GM21786 (cell line): ENCODE data around the gene SPOCK2.
"Not testable (repeated sequence)": the region's sequence is repeated elsewhere in the genome, so short reads cannot be mapped to it uniquely, and the experiment has no call there.

Source experiments
- ATAC-seq: cut with Tn5 transposase; IDR thresholded peaks from one replicate; pipeline ENCODE4 v1.9.1; 2021; ENCODE audit not compliant: unreplicated experiment

Gene SPOCK2

DNA sequence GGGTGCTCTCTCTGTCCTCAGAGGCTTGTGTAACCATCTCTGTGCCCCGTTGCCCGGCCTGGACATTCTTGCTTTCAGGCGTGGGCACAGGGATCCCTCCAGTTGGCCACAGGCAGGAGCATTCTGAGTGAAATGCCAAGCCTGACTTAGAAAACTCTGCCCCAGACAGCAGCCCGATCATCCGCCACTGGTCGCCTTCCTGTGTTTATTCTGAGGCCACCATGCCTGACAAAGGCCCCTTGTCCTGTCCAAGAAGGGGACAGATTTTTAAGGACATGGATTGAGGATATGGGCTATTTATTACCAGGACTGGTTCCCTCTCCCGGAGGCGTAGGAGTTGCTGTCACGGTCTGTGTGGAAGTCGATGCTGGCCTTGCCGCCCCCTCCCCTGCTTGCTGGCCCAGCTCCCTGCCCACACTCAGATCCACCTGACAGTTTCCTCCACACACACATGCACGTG lies 54.3 kb downstream of the SPOCK2 start:
- ATAC-seq, result no peak

DNA sequence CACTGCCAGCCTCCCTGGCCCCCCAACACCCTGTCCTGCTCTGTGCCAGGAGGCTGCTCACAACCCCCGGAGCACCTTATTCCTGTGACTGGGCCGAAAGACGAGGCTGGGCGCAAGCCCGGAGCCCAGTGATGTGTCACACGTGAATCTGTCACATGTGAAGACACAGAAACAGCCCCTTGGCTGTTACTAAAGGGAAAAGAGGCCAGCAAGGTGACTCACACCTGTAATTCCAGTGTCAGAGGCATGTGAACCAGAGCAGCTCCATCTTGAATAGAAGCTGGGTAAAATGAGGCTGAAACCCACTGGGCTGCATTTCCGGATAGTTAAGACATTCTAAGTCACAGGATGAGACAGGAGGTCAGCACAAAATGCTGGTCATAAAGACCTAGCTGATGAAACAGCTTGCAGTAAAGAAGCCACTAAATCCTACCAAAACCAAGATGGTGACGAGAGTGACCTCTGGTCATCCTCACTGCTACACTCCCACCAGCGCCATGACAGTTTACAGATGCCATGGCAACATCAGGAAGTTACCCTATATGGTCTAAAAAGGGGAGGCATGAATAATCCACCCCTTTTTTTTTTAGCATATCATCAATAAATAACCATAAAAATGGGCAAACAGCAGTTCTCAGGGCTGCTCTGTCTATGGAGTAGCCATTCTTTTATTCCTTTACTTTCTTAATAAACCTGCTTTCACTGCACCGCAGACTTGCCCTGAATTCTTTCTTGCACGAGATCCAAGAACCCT lies 55.8 kb downstream of the SPOCK2 start:
- not testable (repeated sequence) for ATAC-seq

DNA sequence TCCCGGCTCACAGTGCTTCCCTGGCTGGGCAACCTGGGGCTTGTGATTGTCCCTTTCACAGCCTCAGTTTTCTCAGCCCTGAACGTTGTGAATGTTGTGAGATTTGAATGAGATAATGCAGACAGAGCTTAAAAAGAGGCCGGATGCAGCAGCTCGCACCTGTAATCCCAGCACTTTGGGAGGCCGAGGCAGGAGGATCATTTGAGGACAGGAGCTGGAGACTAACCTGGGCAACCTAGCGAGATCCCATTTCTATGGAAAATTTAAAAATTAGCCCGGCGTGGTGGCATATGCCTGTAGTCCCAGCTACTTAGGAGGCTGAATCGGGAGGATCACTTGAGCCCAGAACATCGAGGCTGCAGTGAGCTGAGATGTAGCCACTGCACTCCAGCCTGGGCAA lies 56.6 kb downstream of the SPOCK2 start:
- no peak for ATAC-seq

DNA sequence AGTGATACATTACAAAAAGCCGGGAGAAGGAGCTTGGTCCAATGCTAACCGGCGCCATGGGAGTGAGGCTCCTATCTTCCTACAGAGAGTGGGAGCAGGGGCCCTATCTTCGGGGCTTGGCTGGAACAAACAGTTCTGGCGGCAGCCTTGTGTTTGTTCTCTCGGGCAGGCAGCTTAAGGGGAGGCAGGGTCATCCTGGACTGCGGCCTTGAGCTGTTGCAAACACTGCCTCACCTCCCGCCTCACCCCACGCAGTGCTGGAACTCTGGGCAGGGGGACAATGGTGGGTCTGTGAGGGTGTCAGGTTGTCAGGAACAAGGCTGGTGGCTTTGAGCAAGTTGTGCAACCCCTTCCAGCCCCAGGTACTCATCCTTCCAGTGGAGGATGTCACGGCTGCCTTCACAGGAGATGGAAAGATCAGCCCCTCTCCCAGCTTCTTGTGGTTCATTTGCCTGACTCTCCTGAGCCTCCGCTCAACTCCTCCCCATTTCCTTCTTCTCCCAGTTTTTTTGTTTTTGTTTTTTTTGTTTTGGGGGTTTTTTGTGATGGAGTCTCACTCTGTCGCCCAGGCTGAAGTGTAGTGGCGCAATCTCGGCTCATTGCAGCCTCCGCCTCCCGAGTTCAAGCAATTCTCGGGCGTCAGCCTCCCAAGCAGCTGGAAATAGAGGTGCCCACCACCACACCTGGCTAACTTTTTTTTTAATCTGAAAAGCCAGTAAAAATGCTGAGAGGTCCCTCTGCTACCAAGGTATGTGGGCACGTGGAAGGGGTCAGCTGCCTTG lies 57.4 kb downstream of the SPOCK2 start:
- no peak for ATAC-seq

DNA sequence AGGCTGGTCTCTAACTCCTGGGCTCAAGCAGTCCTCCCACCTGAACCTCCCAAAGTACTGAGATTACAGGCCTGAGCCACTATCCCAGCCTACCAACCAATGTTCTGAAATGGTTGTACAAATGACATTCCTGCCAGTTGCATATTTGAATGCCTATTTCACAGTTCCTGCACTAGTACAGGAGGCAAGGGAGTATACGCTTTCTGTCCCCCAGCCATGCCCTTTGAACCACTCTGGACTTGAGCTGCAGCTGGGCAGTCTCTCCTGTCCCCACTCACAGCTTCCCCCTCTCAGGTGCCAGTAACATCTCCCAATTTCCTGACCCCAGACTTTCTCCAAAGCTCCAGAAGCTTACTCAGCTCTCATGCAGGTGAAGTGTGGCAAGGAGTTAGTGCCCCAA lies 58.9 kb downstream of the SPOCK2 start:
- no peak for ATAC-seq

DNA sequence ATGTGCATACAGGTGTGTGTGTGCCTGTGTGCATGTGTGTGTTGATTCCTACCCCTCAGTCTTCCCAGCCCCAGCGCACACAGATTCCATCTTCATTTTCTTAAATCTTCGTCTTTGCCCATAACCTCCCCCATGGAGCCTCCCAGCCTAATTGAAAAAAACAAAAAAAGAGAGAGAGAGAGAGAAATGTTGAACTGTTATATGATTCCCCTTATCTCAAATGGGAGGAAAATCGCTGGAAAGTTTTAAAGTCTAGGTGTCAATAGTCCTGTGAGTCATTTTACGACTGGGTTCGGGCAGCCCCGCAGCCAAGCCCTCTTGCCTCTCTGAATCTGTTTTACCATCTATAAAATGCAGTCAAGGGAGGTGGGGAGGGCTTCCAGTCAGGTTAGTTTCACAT lies 60.9 kb downstream of the SPOCK2 start:
- no peak for ATAC-seq

DNA sequence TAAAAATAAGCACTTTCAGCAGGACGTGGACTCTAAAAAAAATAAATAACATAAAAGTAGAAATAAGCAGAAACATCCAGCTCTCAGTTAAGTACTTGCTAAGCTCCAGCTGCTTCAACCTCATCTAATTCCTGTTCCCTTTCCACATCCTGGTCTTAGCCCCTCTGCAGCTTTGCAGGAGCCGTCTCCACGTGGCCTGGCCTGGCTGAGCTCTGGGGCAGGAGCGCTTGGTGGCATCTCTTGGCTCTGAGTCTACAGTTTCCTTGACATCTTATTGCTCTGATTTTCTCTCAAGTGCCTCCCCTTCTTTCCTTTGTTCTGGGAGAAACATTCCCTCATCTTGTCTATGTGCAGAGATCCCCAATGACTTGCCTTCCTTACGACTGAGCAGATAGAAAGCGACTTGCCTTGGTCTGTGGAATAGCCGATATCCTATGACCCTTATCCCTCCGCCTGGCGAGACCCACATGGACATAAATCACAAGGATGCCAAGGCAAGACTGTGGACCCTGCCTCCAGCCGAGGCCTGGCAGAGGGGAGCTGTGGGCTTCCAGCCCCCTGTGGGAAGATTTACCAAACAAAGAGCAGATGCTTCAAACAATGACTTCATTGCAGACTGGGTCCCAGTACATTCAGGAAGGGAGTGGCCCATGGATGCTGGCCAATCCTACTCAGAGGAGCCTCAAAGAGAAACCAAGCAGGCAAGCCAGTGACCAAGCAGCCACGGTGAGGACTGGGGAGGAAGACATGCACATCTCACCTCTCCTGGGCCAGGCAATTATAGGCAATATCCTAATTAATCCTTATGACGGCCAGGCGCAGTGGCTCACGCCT lies 61.9 kb downstream of the SPOCK2 start:
- ATAC-seq, result no peak

DNA sequence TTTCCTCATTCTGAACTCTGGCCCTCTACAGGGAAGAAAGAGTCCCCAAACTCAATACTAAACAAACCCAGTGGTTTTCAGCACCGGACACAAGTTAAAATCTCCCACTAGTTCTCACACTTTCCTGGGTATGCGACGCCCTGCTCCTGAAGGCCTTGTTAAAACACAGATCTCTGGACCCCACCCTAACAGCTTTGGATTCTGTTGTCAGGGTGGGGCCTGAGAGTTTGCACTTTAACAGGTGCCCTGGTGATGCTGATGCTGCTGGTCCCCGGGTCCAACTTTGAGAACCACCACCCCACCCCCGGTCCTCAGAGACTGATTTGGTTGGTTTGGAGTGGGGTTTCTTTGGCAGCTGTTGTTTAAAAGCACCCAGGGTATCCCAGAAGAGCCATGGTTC lies 62.5 kb downstream of the SPOCK2 start:
- no peak for ATAC-seq

DNA sequence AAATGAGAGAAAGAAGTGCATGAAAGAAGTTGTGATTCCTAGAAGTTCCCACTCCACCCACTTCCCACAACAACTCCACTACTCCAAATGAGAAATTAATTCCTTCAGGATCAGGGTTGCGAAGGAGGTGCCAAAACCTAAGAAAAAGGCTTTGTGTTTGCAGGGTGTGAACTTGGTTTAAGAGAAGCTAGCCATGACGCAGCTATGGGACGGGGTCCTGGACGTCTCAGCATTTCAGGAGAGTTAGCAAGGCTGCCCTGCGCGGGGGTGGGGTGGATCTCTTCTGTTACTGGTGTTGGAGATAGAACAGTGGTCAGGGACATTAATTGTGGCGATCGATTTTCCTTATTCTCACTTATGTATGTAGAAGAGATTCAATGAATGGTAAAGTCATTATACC lies 63.0 kb downstream of the SPOCK2 start:
- no peak for ATAC-seq

DNA sequence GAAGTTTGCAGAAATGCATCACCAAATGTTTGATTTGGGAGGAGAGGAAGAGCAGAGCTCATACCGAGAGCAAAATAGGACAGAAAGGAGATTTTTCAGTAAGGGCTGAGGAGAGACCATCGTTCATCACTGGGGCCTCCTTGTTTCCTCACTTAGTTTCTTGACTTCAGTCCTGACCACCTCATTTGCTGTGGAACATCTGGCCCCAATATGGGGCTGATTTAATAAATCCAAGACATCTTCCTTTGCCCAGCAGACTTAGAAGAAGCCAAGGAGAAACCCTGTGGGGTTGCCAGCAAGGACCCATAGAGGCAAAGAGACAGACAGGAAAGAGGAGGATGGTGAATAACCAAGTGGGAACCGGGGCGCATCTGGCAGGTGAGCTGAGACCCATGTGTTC lies 63.8 kb downstream of the SPOCK2 start:
- no peak for ATAC-seq

DNA sequence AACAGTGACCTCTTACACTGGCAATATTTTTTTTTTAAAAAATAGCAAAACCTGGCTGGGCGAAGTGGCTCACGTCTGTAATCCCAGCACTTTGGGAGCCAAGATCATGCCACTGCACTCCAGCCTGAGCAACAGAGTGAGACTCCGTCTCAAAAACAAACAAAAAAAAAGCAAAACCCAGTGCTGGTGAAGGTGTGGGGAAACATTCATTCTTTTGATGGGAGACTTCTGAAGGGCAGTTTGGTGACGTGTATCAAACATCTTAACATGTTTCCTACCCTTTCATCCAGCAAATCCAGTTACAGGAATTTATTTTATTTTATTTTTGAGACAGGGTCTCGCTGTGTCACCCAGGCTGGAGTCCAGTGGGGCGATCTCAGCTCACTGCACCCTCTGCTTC lies 66.1 kb downstream of the SPOCK2 start:
- no peak for ATAC-seq

DNA sequence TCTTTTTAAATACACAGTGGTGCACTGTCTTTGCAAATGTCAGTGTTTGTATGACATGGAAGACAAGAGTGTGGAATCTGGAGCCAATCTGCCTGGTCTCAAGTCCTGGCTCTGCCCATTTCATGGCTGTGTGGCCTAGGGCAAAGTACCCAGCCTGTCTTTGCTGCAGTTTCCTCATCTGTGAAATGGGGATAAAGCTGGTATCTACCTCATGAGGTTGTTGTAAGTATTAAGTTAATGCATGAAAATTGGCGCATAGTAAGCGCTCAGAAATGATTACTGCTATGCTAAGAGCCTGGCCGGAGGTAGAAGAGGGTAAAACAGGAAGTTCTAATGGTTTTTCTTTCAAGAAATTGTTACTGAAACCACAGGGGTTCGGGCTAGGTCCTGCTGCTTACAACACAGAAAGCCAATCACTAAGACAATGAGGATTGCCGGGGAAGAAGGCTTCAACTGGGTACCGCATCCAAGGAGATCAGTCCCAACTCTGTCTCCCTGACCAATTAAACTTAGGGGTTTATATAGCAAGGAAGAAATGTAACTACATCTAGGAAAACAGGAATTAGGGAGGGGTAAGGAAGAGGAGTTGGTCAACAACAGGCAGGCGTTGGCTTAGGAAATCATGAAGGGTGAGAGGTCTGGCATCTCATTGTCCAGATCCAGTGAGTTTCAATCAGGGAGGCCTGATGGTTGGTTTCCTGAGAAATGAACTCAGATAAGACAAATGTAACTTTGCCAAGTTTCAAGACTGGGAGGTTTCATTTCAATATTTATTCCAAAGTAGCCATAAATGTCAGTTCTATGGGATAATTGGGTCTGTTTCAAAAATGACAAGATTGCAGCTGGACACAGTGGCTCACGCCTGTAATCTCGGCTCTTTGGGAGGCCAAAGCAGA lies 67.2 kb downstream of the SPOCK2 start:
- ATAC-seq, result no peak

DNA sequence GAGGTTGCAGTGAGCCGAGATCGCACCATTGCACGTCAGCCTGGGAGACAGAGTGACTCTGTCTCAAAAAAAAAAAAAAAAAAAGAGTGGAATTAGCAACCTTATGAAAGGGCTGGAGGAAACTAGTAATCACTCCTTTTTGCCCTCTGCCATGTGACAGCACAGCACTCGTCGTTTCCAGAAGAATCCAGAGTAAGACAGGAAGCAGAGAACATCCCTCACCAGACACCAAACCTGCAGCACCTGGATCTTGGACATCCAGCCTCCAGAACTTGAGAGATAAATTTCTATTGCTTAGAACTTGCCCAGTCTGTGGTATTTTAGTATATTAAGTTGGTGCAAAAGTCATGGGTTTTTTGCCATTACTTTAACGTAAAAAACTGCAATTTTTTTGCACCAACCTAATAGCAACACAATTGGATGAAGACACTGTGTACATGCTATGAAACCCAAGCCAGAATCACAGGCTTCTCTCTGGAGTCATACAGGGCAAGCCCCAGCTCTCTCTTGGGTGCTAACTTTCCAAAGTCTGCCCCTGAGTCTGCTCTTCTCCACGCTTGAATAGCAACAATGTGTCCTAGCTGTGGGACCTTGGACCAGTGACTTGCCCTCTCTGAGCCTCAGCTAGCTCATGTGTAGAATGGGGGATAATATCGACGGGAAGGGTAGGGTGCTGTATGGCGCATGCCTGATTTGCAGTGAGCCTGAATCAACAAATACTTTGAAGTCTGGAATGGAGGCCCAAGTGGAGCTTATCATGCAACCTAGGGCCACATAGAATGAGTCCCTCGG lies 69.1 kb downstream of the SPOCK2 start:
- ATAC-seq, result no peak

DNA sequence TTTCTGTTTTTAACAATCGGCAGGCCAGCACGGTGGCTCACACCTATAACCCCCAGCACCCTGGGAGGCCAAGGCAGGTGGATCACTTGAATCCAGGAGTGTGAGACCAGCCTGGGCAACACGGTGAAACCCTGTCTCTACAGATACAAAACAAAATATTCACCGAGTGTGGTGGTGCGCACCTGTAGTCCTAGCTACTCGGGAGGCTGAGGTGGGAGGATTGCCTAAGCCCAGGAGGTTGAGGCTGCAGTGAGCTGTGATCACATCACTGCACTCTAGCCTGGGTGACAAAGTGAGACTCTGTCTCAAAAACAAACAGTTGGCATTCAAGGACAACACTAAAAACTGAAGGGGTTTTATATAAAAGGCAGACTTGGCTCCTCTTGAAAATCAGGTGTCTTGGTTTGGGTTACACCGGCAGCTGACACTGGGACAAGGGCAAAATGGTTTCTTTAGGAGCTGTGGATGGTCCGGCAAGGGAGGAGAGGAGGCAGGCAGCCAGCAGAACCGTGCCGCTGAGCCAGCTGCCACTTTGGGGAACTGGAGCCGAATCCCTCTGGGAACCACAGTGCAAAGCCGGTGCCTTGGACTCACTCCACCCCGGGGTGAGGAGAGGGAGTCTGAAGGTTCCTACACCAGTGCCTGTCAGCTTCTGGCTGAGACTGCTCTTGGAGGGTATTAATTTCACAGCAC lies 71.6 kb downstream of the SPOCK2 start:
- ATAC-seq, result no peak

DNA sequence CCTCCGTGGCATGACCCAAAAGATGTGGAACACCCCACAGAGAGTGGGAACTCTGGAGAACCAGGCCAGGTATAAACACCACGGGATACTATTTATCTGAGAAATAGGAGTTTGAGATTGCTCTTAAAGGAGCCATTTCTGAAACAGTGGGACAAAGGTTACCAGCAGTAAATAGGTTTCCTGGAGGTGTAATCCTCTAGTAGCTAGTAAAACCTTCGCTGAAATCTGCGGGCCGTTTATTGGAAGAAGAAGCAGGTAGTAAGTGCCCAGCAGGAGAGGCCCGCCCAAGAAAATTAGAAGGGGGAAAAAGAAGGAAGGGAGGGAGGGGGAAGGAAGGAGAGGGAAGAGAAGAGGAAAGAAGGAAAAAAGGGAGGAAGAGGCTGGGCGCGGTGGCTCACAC lies 72.5 kb downstream of the SPOCK2 start:
- no peak for ATAC-seq

DNA sequence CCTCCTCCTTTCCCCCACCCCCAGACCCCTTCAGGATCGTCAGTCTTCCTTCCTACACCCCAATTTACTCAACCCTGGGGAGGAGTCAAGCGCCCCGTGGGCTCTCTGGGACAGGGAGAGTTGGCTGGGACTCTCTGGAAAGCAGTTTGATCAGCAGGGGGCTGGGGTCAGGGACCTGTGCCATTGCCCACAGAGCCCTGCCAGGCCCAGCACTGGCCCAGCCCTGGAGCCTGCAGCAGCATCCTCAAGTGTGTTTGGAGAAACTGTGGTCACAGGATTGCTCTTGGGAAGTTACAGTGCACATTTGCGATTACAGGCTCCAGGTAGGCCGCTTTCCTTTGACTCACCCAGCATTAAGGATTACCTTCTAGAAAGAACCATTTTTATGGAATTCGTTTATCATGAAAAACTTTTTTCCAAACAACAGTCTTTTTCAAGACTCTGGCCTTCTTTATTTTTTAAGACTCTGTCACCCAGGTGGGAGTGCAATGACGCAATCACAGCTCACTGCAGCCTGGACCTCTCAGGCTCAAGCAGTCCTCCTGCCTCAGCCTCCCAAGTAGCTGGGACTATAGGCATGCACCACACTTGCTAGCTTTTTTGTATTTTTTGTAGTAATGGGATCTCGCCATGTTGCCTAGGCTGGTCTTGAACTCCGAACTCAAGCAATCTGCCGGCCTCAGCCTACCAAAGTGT lies 73.4 kb downstream of the SPOCK2 start:
- ATAC-seq, result no peak

DNA sequence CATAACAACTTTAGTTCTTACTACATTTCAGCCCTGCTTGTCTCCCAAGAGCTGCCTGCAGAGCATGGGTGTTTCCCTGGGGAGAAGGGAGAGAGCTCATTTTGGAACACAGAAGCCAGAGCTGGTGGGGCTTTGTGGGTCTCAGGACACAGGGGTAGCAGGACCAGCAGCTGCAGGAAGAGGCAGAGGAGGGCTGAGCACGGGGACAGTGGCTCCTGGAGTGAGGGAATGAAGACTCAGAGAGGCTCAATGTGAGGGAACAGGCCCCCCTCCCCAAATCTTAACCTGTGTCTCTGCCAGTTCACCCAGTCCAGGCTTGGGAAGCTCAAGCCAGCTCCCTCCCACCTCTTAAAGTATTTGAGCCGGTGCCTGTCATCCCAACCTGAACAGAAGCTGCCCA lies 74.2 kb downstream of the SPOCK2 start:
- ATAC-seq, result no peak

DNA sequence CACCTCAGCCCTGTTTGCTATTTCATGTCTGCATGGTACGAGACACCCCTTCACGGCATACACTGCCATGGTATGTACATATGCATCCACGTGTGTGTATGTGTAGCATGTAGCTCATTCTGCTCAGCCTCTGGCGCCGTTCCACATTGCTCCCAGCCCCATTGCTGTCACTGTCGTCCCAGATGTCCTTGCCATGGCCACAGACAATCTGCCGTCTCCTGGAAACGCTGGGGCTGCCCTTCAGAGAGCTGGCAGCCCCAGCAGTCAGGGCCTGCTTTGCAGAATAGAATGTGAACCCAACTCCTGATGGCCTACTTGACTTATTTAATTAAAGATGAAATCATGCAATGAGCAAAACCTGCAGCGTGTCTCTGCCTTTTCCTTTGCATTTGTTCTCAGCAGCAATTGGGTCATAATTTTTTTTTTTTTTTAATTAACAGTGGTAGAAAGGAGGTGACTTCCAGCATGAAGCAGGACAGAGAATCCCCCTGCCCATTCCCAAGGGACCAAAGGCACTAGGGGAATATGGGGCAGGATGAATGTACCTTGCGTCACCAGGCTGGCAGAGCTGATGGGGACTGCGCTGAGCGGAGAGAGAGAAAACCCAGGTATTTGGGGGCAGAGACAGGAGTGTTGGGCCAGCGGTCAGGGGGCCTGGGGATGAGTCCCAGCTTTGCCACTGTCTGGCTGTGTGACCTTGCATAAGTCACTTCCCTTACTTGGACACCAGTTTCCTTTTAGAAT lies 75.0 kb downstream of the SPOCK2 start:
- no peak for ATAC-seq
